ENCODE measurements around the gene NAV1. TPM values are rescaled to one million over a fixed set of nuclear protein-coding genes. Genes with fewer than 3 reads are reported as not detected.

Gene NAV1
- total and polyA plus RNA-seq, 3 experiments from 2014 or later = 0.77 to 1.8 (median 0.95) TPM

GRCh38 chr1:201561601-201562000 is 22.7 kb downstream of the NAV1 start:
- no peaks in the 10 kb centered on the region for H3K27me3 ChIP-seq (ENCODE audit: insufficient read depth, low read length, poor library complexity, severe bottlenecking)
- H3K27ac Mint-ChIP-seq = no peak overlapping the region
- H3K4me3 ChIP-seq (ENCODE audit: low read length) = no peak overlapping the region
- no peaks in the 10 kb centered on the region for H3K36me3 ChIP-seq (ENCODE audit: insufficient read depth, low read length)
- no peak overlapping the region for H3K27ac ChIP-seq (ENCODE audit: low read depth, low read length)
- H3K4me1 Mint-ChIP-seq = peaks cover 2 to 10% (median 6%) of the 10 kb centered on the region in 3 donors
- no peak overlapping the region for H3K4me3 Mint-ChIP-seq
- no peaks in the 10 kb centered on the region for H3K9me3 Mint-ChIP-seq
- CTCF ChIA-PET = interaction anchor here (1.5 to 4.7 kb wide), 5 partner anchors 8 to 231 kb away, joined by 3 to 29 read pairs (median 5); no protein-coding TSS in a partner anchor
- no peaks in the 10 kb centered on the region for H3K36me3 Mint-ChIP-seq
- H3K9me3 ChIP-seq (ENCODE audit: low read length) = no peaks in the 10 kb centered on the region
- POLR2A ChIA-PET = no interaction called here
- H3K27me3 Mint-ChIP-seq = peaks cover 0 to 3% of the 10 kb centered on the region in 2 donors
- DNase-seq = no peak
- no peaks in the 10 kb centered on the region for H3K4me1 ChIP-seq (ENCODE audit: insufficient read depth, low read length)

GRCh38 chr1:201562257-201562656 is 23.3 kb downstream of the NAV1 start:
- Mint-ChIP-seq H3K27ac (peak overlapping the region in 1 of 8 donors; percentile 22), H3K27me3 (peaks cover 0 to 3% of the 10 kb centered on the region in 2 donors), H3K4me3 (no peak overlapping the region), H3K9me3 (no peaks in the 10 kb centered on the region), H3K4me1 (peaks cover 2 to 10% (median 6%) of the 10 kb centered on the region in 3 donors), H3K36me3 (no peaks in the 10 kb centered on the region)
- H3K4me3 ChIP-seq (ENCODE audit: low read length) = no peak overlapping the region
- ChIA-PET POLR2A (interaction anchor here (0.5 kb wide), 1 partner anchor 15 kb away, joined by 7 read pairs; no protein-coding TSS in a partner anchor), CTCF (interaction anchor here (1.5 to 4.7 kb wide), 4 partner anchors 11 to 230 kb away, joined by 3 to 29 read pairs (median 4); no protein-coding TSS in a partner anchor)
- no peak overlapping the region for H3K27ac ChIP-seq (ENCODE audit: low read depth, low read length)
- H3K27me3 ChIP-seq (ENCODE audit: insufficient read depth, low read length, poor library complexity, severe bottlenecking) = no peaks in the 10 kb centered on the region
- no peaks in the 10 kb centered on the region for H3K9me3 ChIP-seq (ENCODE audit: low read length)
- H3K36me3 ChIP-seq (ENCODE audit: insufficient read depth, low read length) = no peaks in the 10 kb centered on the region
- H3K4me1 ChIP-seq (ENCODE audit: insufficient read depth, low read length) = no peaks in the 10 kb centered on the region
- no peak for DNase-seq

GRCh38 chr1:201562659-201563405 is 23.9 kb downstream of the NAV1 start:
- Mint-ChIP-seq H3K36me3 (no peaks in the 10 kb centered on the region), H3K4me3 (no peak overlapping the region)

GRCh38 chr1:201563406-201563780 is 24.5 kb downstream of the NAV1 start:
- H3K27ac ChIP-seq (ENCODE audit: low read depth, low read length) = no peak overlapping the region
- Mint-ChIP-seq H3K27ac (no peak overlapping the region), H3K4me3 (no peak overlapping the region), H3K36me3 (no peaks in the 10 kb centered on the region), H3K4me1 (peaks cover 2 to 10% (median 6%) of the 10 kb centered on the region in 3 donors), H3K27me3 (peaks cover 0 to 7% of the 10 kb centered on the region in 2 donors), H3K9me3 (no peaks in the 10 kb centered on the region)
- CTCF ChIA-PET = no interaction called here
- no peaks in the 10 kb centered on the region for H3K9me3 ChIP-seq (ENCODE audit: low read length)
- DNase-seq = no peak
- POLR2A ChIA-PET = no interaction called here
- H3K27me3 ChIP-seq (ENCODE audit: insufficient read depth, low read length, poor library complexity, severe bottlenecking) = no peaks in the 10 kb centered on the region
- H3K4me1 ChIP-seq (ENCODE audit: insufficient read depth, low read length) = no peaks in the 10 kb centered on the region
- H3K36me3 ChIP-seq (ENCODE audit: insufficient read depth, low read length) = no peaks in the 10 kb centered on the region
- no peak overlapping the region for H3K4me3 ChIP-seq (ENCODE audit: low read length)

More at GRCh38 chr1:201562659-201563405, 23.9 kb downstream of the NAV1 start:
- no peaks in the 10 kb centered on the region for H3K36me3 ChIP-seq (ENCODE audit: insufficient read depth, low read length)
- POLR2A ChIA-PET = interaction anchor here (0.5 kb wide), 1 partner anchor 15 kb away, joined by 7 read pairs; no protein-coding TSS in a partner anchor
- H3K4me1 ChIP-seq (ENCODE audit: insufficient read depth, low read length) = no peaks in the 10 kb centered on the region
- no peaks in the 10 kb centered on the region for H3K27me3 ChIP-seq (ENCODE audit: insufficient read depth, low read length, poor library complexity, severe bottlenecking)
- CTCF ChIA-PET = interaction anchor here (1.5 to 4.7 kb wide), 3 partner anchors 12 to 229 kb away, joined by 3 to 29 read pairs (median 4); no protein-coding TSS in a partner anchor
- no peaks in the 10 kb centered on the region for H3K9me3 ChIP-seq (ENCODE audit: low read length)
- peaks cover 2 to 10% (median 6%) of the 10 kb centered on the region in 3 donors for H3K4me1 Mint-ChIP-seq
- DNase-seq = no peak
- H3K4me3 ChIP-seq (ENCODE audit: low read length) = no peak overlapping the region
- peaks cover 0 to 5% of the 10 kb centered on the region in 2 donors for H3K27me3 Mint-ChIP-seq
- H3K9me3 Mint-ChIP-seq = no peaks in the 10 kb centered on the region
- no peak overlapping the region for H3K27ac ChIP-seq (ENCODE audit: low read depth, low read length)
- peak overlapping the region in 1 of 8 donors; percentile 22 for H3K27ac Mint-ChIP-seq

GRCh38 chr1:201563941-201564340 is 25.0 kb downstream of the NAV1 start:
- Mint-ChIP-seq H3K27ac (no peak overlapping the region), H3K4me3 (no peak overlapping the region), H3K9me3 (no peaks in the 10 kb centered on the region), H3K36me3 (no peaks in the 10 kb centered on the region), H3K4me1 (peaks cover 2 to 10% (median 6%) of the 10 kb centered on the region in 3 donors), H3K27me3 (peaks cover 0 to 7% of the 10 kb centered on the region in 2 donors)
- no peaks in the 10 kb centered on the region for H3K27me3 ChIP-seq (ENCODE audit: insufficient read depth, low read length, poor library complexity, severe bottlenecking)
- ChIA-PET POLR2A (no interaction called here), CTCF (no interaction called here)
- no peak overlapping the region for H3K4me3 ChIP-seq (ENCODE audit: low read length)
- DNase-seq = no peak
- H3K4me1 ChIP-seq (ENCODE audit: insufficient read depth, low read length) = no peaks in the 10 kb centered on the region
- no peaks in the 10 kb centered on the region for H3K36me3 ChIP-seq (ENCODE audit: insufficient read depth, low read length)
- no peak overlapping the region for H3K27ac ChIP-seq (ENCODE audit: low read depth, low read length)
- no peaks in the 10 kb centered on the region for H3K9me3 ChIP-seq (ENCODE audit: low read length)

GRCh38 chr1:201565024-201565730 is 26.2 kb downstream of the NAV1 start:
- H3K9me3 Mint-ChIP-seq = no peaks in the 10 kb centered on the region
- H3K36me3 Mint-ChIP-seq = no peaks in the 10 kb centered on the region
- H3K27me3 ChIP-seq (ENCODE audit: insufficient read depth, low read length, poor library complexity, severe bottlenecking) = no peaks in the 10 kb centered on the region
- H3K4me1 ChIP-seq (ENCODE audit: insufficient read depth, low read length) = no peaks in the 10 kb centered on the region
- no peak overlapping the region for H3K4me3 ChIP-seq (ENCODE audit: low read length)
- no peak overlapping the region for H3K4me3 Mint-ChIP-seq
- peaks cover 3 to 6% of the 10 kb centered on the region in 2 donors for H3K27me3 Mint-ChIP-seq
- no peak for DNase-seq
- POLR2A ChIA-PET = no interaction called here
- CTCF ChIA-PET = no interaction called here
- H3K4me1 Mint-ChIP-seq = no peaks in the 10 kb centered on the region
- H3K9me3 ChIP-seq (ENCODE audit: low read length) = no peaks in the 10 kb centered on the region
- no peak overlapping the region for H3K27ac Mint-ChIP-seq
- H3K27ac ChIP-seq (ENCODE audit: low read depth, low read length) = no peak overlapping the region
- no peaks in the 10 kb centered on the region for H3K36me3 ChIP-seq (ENCODE audit: insufficient read depth, low read length)

- Histone ChIP-seq H3K4me3 (ENCODE audit: low read length) (no peak overlapping the region), H3K27me3 (ENCODE audit: insufficient read depth, low read length, poor library complexity, severe bottlenecking) (no peaks in the 10 kb centered on the region), H3K27ac (ENCODE audit: low read depth, low read length) (peak overlapping the region; percentile 43), H3K36me3 (ENCODE audit: insufficient read depth, low read length) (no peaks in the 10 kb centered on the region), H3K9me3 (ENCODE audit: low read length) (no peaks in the 10 kb centered on the region), H3K4me1 (ENCODE audit: insufficient read depth, low read length) (no peaks in the 10 kb centered on the region)
- DNase-seq = no peak
- no peaks in the 10 kb centered on the region for H3K9me3 Mint-ChIP-seq
- no peaks in the 10 kb centered on the region for H3K36me3 Mint-ChIP-seq
- ChIA-PET CTCF (no interaction called here), POLR2A (no interaction called here)
- H3K27ac Mint-ChIP-seq = no peak overlapping the region
- H3K4me1 Mint-ChIP-seq = no peaks in the 10 kb centered on the region
- H3K27me3 Mint-ChIP-seq = peaks cover 3 to 6% of the 10 kb centered on the region in 2 donors
- H3K4me3 Mint-ChIP-seq = no peak overlapping the region
These were observed 27.0 kb downstream of the NAV1 start for GRCh38 chr1:201565771-201566528.

GRCh38 chr1:201566529-201566823 is 27.5 kb downstream of the NAV1 start:
- ChIA-PET CTCF (no interaction called here), POLR2A (no interaction called here)
- Mint-ChIP-seq H3K27me3 (peaks cover 3 to 6% of the 10 kb centered on the region in 2 donors), H3K9me3 (no peaks in the 10 kb centered on the region), H3K36me3 (peaks cover 0 to 2% (median 0%) of the 10 kb centered on the region in 3 donors), H3K4me3 (no peak overlapping the region), H3K4me1 (no peaks in the 10 kb centered on the region), H3K27ac (no peak overlapping the region)
- Histone ChIP-seq H3K4me1 (ENCODE audit: insufficient read depth, low read length) (no peaks in the 10 kb centered on the region), H3K27me3 (ENCODE audit: insufficient read depth, low read length, poor library complexity, severe bottlenecking) (no peaks in the 10 kb centered on the region), H3K4me3 (ENCODE audit: low read length) (no peak overlapping the region), H3K27ac (ENCODE audit: low read depth, low read length) (peak overlapping the region; percentile 43), H3K9me3 (ENCODE audit: low read length) (no peaks in the 10 kb centered on the region), H3K36me3 (ENCODE audit: insufficient read depth, low read length) (no peaks in the 10 kb centered on the region)
- no peak for DNase-seq

Data from CD8-positive, alpha-beta memory T cell (primary cell).